Osteoblast (primary cell): ENCODE results near the gene TTC9B. TPM values are rescaled to one million over a fixed set of nuclear protein-coding genes. Genes with fewer than 3 reads are reported as not detected.

Experiments
- DNase-seq: peaks from one replicate; pipeline ENCODE4 v3.0.0; 2011; ENCODE audit warnings: low spot score, mixed read lengths; ENCODE audit not compliant: insufficient read length; ENCODE audit errors: missing footprints
- H2AFZ ChIP-seq: 2 replicates; pipeline ENCODE4 v1.6.0; 2011; ENCODE audit warnings: mild to moderate bottlenecking, low read length
- H3K27ac ChIP-seq: 2 replicates; pipeline ENCODE4 v1.5.1; 2011; ENCODE audit warnings: mild to moderate bottlenecking, low read depth, low read length, moderate library complexity
- H3K27me3 ChIP-seq: 2 replicates; pipeline ENCODE4 v1.6.0; 2012; ENCODE audit warnings: mild to moderate bottlenecking, control low read depth, inconsistent platforms, low read length, moderate library complexity; ENCODE audit not compliant: insufficient read depth
- H3K36me3 ChIP-seq: 2 replicates; pipeline ENCODE4 v1.5.1; 2011; ENCODE audit warnings: mild to moderate bottlenecking, low read length, control low read depth, moderate library complexity; ENCODE audit not compliant: insufficient read depth
- H3K4me1 ChIP-seq: 2 replicates; pipeline ENCODE4 v1.5.1; 2011; ENCODE audit warnings: mild to moderate bottlenecking, low read length, control low read depth, moderate library complexity; ENCODE audit not compliant: insufficient read depth
- H3K4me2 ChIP-seq: 2 replicates; pipeline ENCODE4 v1.6.0; 2011; ENCODE audit warnings: mild to moderate bottlenecking, low read length; ENCODE audit not compliant: insufficient read depth
- H3K4me3 ChIP-seq: fragments of 200-600 bp; sonication (generic); 3 replicates; pipeline ENCODE4 v1.5.1; 2012; ENCODE audit warnings: mild to moderate bottlenecking, low read length, inconsistent platforms; ENCODE audit not compliant: insufficient read depth
- H3K79me2 ChIP-seq: 2 replicates; pipeline ENCODE4 v1.6.0; 2012; ENCODE audit warnings: mild to moderate bottlenecking, low read length, control low read depth, inconsistent platforms; ENCODE audit not compliant: insufficient read depth
- H3K9me3 ChIP-seq: 2 replicates; pipeline ENCODE4 v1.5.1; 2011; ENCODE audit warnings: low read depth, low read length, control low read depth
- H4K20me1 ChIP-seq: 2 replicates; pipeline ENCODE4 v1.6.0; 2012; ENCODE audit warnings: mild to moderate bottlenecking, low read length, control low read depth; ENCODE audit not compliant: insufficient read depth
- CTCF ChIP-seq: IDR thresholded peaks from 2 replicates; pipeline ENCODE4 v1.5.1; 2011; ENCODE audit warnings: mild to moderate bottlenecking, low read depth, low read length, moderate library complexity; ENCODE audit errors: extremely low read depth
- total RNA-seq: library from RNA; depleted of rRNA; stranded (reverse); fragments of >200 nt; gene quantifications from 2 replicates; pipeline ENCODE4 v1.2.3, GENCODE V29; 2012

TTC9B gene
- total RNA-seq, 1 donor, result not detected

DNA sequence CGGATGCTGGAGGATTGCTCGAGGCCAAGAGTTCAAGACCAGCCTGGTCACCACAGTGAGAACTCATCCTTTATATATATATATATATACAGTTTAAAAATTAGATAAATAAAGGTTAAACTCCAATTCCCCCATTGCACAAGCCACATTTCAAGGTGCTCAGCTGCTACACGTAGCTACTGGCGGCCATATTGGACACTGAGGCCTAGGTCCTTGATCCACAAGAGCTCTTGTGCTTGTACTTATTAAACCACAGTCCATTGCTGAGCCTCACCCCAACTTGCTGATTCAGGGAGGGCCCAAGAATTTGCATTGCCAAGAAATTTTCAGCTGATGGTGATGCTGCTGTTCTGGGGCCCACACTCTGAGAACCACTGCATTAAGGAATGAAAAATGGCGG is 9.6 kb downstream of the TTC9B start:
- H3K4me2 ChIP-seq, result no peak overlapping the region
- peaks cover 27% of the 10 kb centered on the region for H3K36me3 ChIP-seq
- H3K4me3 ChIP-seq, result no peak overlapping the region
- H2AFZ ChIP-seq, result no peak overlapping the region
- H3K27me3 ChIP-seq, result no peaks in the 10 kb centered on the region
- TF ChIP-seq CTCF, result no peak
- H3K4me1 ChIP-seq, result no peaks in the 10 kb centered on the region
- DNase-seq, result no peak
- peaks cover 4% of the 10 kb centered on the region for H3K9me3 ChIP-seq
- no peaks in the 10 kb centered on the region for H4K20me1 ChIP-seq
- no peak overlapping the region for H3K27ac ChIP-seq
- no peaks in the 10 kb centered on the region for H3K79me2 ChIP-seq

GRCh38 chr19:40205760-40206159 is 12.4 kb downstream of the TTC9B start:
- no peak overlapping the region for H3K4me3 ChIP-seq
- no peak for TF ChIP-seq CTCF
- no peak overlapping the region for H3K27ac ChIP-seq
- no peak overlapping the region for H3K4me2 ChIP-seq
- H4K20me1 ChIP-seq, result no peaks in the 10 kb centered on the region
- peaks cover 4% of the 10 kb centered on the region for H3K9me3 ChIP-seq
- H2AFZ ChIP-seq, result no peak overlapping the region
- no peaks in the 10 kb centered on the region for H3K27me3 ChIP-seq
- H3K36me3 ChIP-seq, result peaks cover 25% of the 10 kb centered on the region
- no peaks in the 10 kb centered on the region for H3K79me2 ChIP-seq
- no peaks in the 10 kb centered on the region for H3K4me1 ChIP-seq
- no peak for DNase-seq

- Histone ChIP-seq H3K79me2 (no peaks in the 10 kb centered on the region), H3K4me3 (no peak overlapping the region), H3K4me2 (no peak overlapping the region), H3K36me3 (peaks cover 24% of the 10 kb centered on the region), H3K27me3 (no peaks in the 10 kb centered on the region), H3K9me3 (peaks cover 4% of the 10 kb centered on the region), H3K4me1 (no peaks in the 10 kb centered on the region), H4K20me1 (no peaks in the 10 kb centered on the region), H3K27ac (no peak overlapping the region), H2AFZ (no peak overlapping the region)
- no peak for TF ChIP-seq CTCF
- DNase-seq, result no peak
Measured at GRCh38 chr19:40204381-40204780, 13.8 kb downstream of the TTC9B start.

- Histone ChIP-seq H2AFZ (no peak overlapping the region), H3K27ac (no peak overlapping the region), H3K27me3 (no peaks in the 10 kb centered on the region), H4K20me1 (peaks cover 3% of the 10 kb centered on the region), H3K9me3 (peaks cover 4% of the 10 kb centered on the region), H3K4me1 (no peaks in the 10 kb centered on the region), H3K36me3 (peaks cover 20% of the 10 kb centered on the region), H3K4me3 (no peak overlapping the region), H3K4me2 (no peak overlapping the region), H3K79me2 (no peaks in the 10 kb centered on the region)
- TF ChIP-seq CTCF, result no peak
- DNase-seq, result no peak
Measured at GRCh38 chr19:40200341-40201099, 17.7 kb downstream of the TTC9B start.
